ENCODE data around the gene TARS2.

DNA sequence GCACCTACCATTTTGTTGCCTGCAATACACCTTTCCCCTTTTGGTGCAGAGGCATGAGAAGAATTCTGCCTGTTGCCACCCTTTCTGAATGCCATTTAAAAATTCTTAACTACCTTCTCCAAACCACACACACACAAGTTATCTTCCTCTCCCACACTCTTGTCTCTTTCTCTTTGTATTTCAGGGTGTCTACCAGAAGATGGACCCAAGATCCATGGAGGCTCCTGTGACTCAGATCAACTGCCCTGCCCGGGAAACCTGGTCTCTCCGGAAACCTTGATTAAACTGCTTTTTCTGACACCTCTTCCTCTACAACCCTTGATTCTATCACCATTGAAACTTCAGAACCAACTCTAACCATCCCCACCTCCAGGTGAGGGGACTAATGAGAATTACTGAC, 2.4 kb upstream of the TARS2 start:
- TF ChIP-seq EZH2 (IDR thresholded peaks at IDR 0.05): no peak
- TF ChIP-seq POLR2AphosphoS5 (IDR thresholded peaks at IDR 0.05; ENCODE audit: borderline replicate concordance, low read depth, low read length): no peak
- no peak for TF ChIP-seq FOXP2 (optimal IDR thresholded peaks at IDR 0.05; ENCODE audit: control extremely low read depth, extremely low read length, insufficient read depth)

Data from SK-N-MC (cell line).